HG02763 (cell line): ENCODE data around the gene DHTKD1.
"Not testable (repeated sequence)": the region's sequence is repeated elsewhere in the genome, so short reads cannot be mapped to it uniquely, and the experiment has no call there.

ENCODE experiments used
- ATAC-seq: cut with Tn5 transposase; IDR thresholded peaks from one replicate; pipeline ENCODE4 v1.9.1; 2021; ENCODE audit warnings: mild to moderate bottlenecking, moderate library complexity; ENCODE audit not compliant: unreplicated experiment

The DHTKD1 gene

GRCh38 chr10:12140038-12140437 lies 71.3 kb downstream of the DHTKD1 start:
- no peak for ATAC-seq

- no peak for ATAC-seq
Measured at GRCh38 chr10:12144538-12144937, 75.8 kb downstream of the DHTKD1 start.

- ATAC-seq, result no peak
Measured at GRCh38 chr10:12150163-12150562, 81.4 kb downstream of the DHTKD1 start.

GRCh38 chr10:12154516-12154915 lies 85.8 kb downstream of the DHTKD1 start:
- no peak for ATAC-seq

- no peak for ATAC-seq
Measured at GRCh38 chr10:12156367-12157123, 87.8 kb downstream of the DHTKD1 start.

- ATAC-seq, result no peak
Measured at GRCh38 chr10:12158111-12158510, 89.4 kb downstream of the DHTKD1 start.

GRCh38 chr10:12160664-12161063 lies 91.9 kb downstream of the DHTKD1 start:
- ATAC-seq, result no peak

GRCh38 chr10:12162927-12163326 lies 94.2 kb downstream of the DHTKD1 start:
- ATAC-seq, result no peak

GRCh38 chr10:12164085-12164484 lies 95.3 kb downstream of the DHTKD1 start:
- no peak for ATAC-seq

GRCh38 chr10:12165036-12165435 lies 96.3 kb downstream of the DHTKD1 start:
- ATAC-seq, result no peak

- no peak for ATAC-seq
Measured at GRCh38 chr10:12165999-12166775, 97.4 kb downstream of the DHTKD1 start.

- ATAC-seq, result not testable (repeated sequence)
Measured at GRCh38 chr10:12171512-12171911, 102.8 kb downstream of the DHTKD1 start.
